ENCODE results near the gene ADD3. TPM values are rescaled to one million over a fixed set of nuclear protein-coding genes. Genes with fewer than 3 reads are reported as not detected.

ADD3 gene
- total and polyA plus RNA-seq, 2 of the 13 experiments (the other 11 are each of a cell fraction or from before 2014, with no cell fraction given), result 44.7 to 57.5 TPM

- no peak for TF ChIP-seq MLXIP (CRISPR knock-in tag; IDR thresholded peaks at IDR 0.05; ENCODE audit: borderline replicate concordance)
- TF ChIP-seq SKI (IDR thresholded peaks at IDR 0.05; ENCODE audit: partially characterized antibody), result peak; percentile 83
- no peak for TF ChIP-seq MAZ (IDR thresholded peaks at IDR 0.05; ENCODE audit: borderline replicate concordance, low read depth, low read length)
- no peak for TF ChIP-seq MAZ (CRISPR knock-in tag; IDR thresholded peaks at IDR 0.05; ENCODE audit: low read depth)
- no peak for TF ChIP-seq ZNF547 (CRISPR knock-in tag; IDR thresholded peaks at IDR 0.05)
- 0 out of 2 replicates have a peak, but pooled peaks have one; percentile 48 for TF ChIP-seq ATF2 (CRISPR knock-in tag; IDR thresholded peaks at IDR 0.05)
- peak; percentile 95 for TF ChIP-seq NR2F2 (IDR thresholded peaks at IDR 0.05; ENCODE audit: borderline replicate concordance, low read depth)
- 0 out of 2 replicates have a peak, but pooled peaks have one; percentile 30 for TF ChIP-seq HDAC2 (CRISPR knock-in tag; IDR thresholded peaks at IDR 0.05)
- no peak for TF ChIP-seq DDIT3 (CRISPR knock-in tag; IDR thresholded peaks at IDR 0.05)
- no peak for TF ChIP-seq ZNF34 (CRISPR knock-in tag; IDR thresholded peaks at IDR 0.05; ENCODE audit: borderline replicate concordance)
- TF ChIP-seq ZNF225 (CRISPR knock-in tag; IDR thresholded peaks at IDR 0.05), result no peak
- no peak for TF ChIP-seq SNAI1 (CRISPR knock-in tag; IDR thresholded peaks at IDR 0.05; ENCODE audit: borderline replicate concordance)
- no peak for TF ChIP-seq ZSCAN5A (CRISPR knock-in tag; IDR thresholded peaks at IDR 0.05; ENCODE audit: borderline replicate concordance)
- TF ChIP-seq ATF7 (IDR thresholded peaks at IDR 0.05), result no peak
- TF ChIP-seq ATF7 (CRISPR knock-in tag; IDR thresholded peaks at IDR 0.05), result no peak
- TF ChIP-seq ZBTB2 (CRISPR knock-in tag; IDR thresholded peaks at IDR 0.05; ENCODE audit: low read depth), result no peak
- TF ChIP-seq ZNF567 (CRISPR knock-in tag; IDR thresholded peaks at IDR 0.05; ENCODE audit: borderline replicate concordance), result no peak
- TF ChIP-seq FOXK1 (CRISPR knock-in tag; IDR thresholded peaks at IDR 0.05; ENCODE audit: borderline replicate concordance, low read depth), result peak; percentile 61; the same call in 1 of the 2 replicates
- TF ChIP-seq GRHL1 (CRISPR knock-in tag; conservative IDR thresholded peaks at IDR 0.05), result no peak
- peak; percentile 50; the same call in 1 of the 2 replicates for TF ChIP-seq HHEX (CRISPR knock-in tag; IDR thresholded peaks at IDR 0.05)
Measured at GRCh38 chr10:109974504-109975191, 33.1 kb upstream of the ADD3 start (continued).

Data from HepG2 (cell line).